VCaP (cell line): ENCODE measurements around the gene COL24A1.
A peak's percentile ranks its signal among the peaks of the same experiment; 100 is the strongest.

ENCODE experiments used
- H3K27ac ChIP-seq: fragments of 450-650 bp; 2 replicates; pipeline ENCODE4 v1.5.1; 2017
- CTCF ChIP-seq: fragments of 450-650 bp; conservative IDR thresholded peaks from 2 replicates; pipeline ENCODE4 v1.5.1; 2017; ENCODE audit warnings: mild to moderate bottlenecking, moderate library complexity

COL24A1 gene

GRCh38 chr1:85911742-85912141 is 244.8 kb downstream of the COL24A1 start:
- no peak overlapping the region for H3K27ac ChIP-seq
- TF ChIP-seq CTCF = peak; percentile 43

GRCh38 chr1:85900921-85901320 is 255.7 kb downstream of the COL24A1 start:
- TF ChIP-seq CTCF = no peak
- H3K27ac ChIP-seq = no peak overlapping the region

GRCh38 chr1:85898861-85899260 is 257.7 kb downstream of the COL24A1 start:
- TF ChIP-seq CTCF = no peak
- no peak overlapping the region for H3K27ac ChIP-seq

- TF ChIP-seq CTCF = peak; percentile 77
- H3K27ac ChIP-seq = no peak overlapping the region
These were observed 261.9 kb downstream of the COL24A1 start for GRCh38 chr1:85894651-85895050.

GRCh38 chr1:85892366-85892765 is 264.2 kb downstream of the COL24A1 start:
- H3K27ac ChIP-seq = no peak overlapping the region
- TF ChIP-seq CTCF = no peak

- TF ChIP-seq CTCF = no peak
- H3K27ac ChIP-seq = no peak overlapping the region
These were observed 266.7 kb downstream of the COL24A1 start for GRCh38 chr1:85889870-85890269.

- TF ChIP-seq CTCF = no peak
- H3K27ac ChIP-seq = no peak overlapping the region
These were observed 267.7 kb downstream of the COL24A1 start for GRCh38 chr1:85888921-85889320.
